ENCODE data around the gene DIAPH1. TPM values are rescaled to one million over a fixed set of nuclear protein-coding genes. Genes with fewer than 3 reads are reported as not detected.

Gene DIAPH1
- total RNA-seq, 1 experiment from 2014 or later: 117 TPM

- no peak overlapping the region for H3K4ac ChIP-seq (ENCODE audit: low read depth, low read length)
Observed at GRCh38 chr5:141508440-141508797, 110.4 kb downstream of the DIAPH1 start.

More at GRCh38 chr5:141508440-141508797, 110.4 kb downstream of the DIAPH1 start:
- Histone ChIP-seq H3K23ac (ENCODE audit: insufficient read length, low read depth, low read length) (no peak overlapping the region), H4K8ac (replicated peaks; ENCODE audit: insufficient read length, low read depth, low read length) (no peak overlapping the region), H4K20me1 (ENCODE audit: control insufficient read depth, insufficient read depth, insufficient read length) (no peaks in the 10 kb centered on the region), H2AK5ac (ENCODE audit: insufficient read length, low read length) (no peak overlapping the region), H3K9me3 (ENCODE audit: control insufficient read depth, low read depth, low read length) (no peaks in the 10 kb centered on the region), H2AFZ (ENCODE audit: low read length) (no peak overlapping the region), H3T11ph (ENCODE audit: low read length) (no peak overlapping the region), H3K79me2 (ENCODE audit: insufficient read depth, low read length) (no peaks in the 10 kb centered on the region), H2BK120ac (ENCODE audit: low read depth, low read length, poor library complexity, severe bottlenecking) (no peak overlapping the region), H3K23me2 (ENCODE audit: insufficient read length, low read depth, low read length, poor library complexity, severe bottlenecking) (peaks cover 8% of the 10 kb centered on the region), H3K4me1 (ENCODE audit: insufficient read depth, low read length) (peaks cover 4% of the 10 kb centered on the region; the same call in 1 of the 2 replicates), H2BK15ac (ENCODE audit: low read depth, low read length) (no peak overlapping the region), H3K14ac (ENCODE audit: insufficient read depth, low read length) (no peak overlapping the region), H2BK20ac (ENCODE audit: low read depth, low read length, poor library complexity, severe bottlenecking) (no peak overlapping the region), H4K5ac (ENCODE audit: insufficient read length, low read depth, low read length) (no peak overlapping the region), H2BK12ac (ENCODE audit: insufficient read length, low read depth, low read length) (no peak overlapping the region), H3K18ac (ENCODE audit: insufficient read length, low read depth, low read length) (no peak overlapping the region), H3K27me3 (ENCODE audit: insufficient read depth, low read length) (no peaks in the 10 kb centered on the region), H3K9ac (ENCODE audit: extremely low read depth, insufficient read length, low read length) (no peak overlapping the region), H3K27ac (ENCODE audit: insufficient read length, low read depth, low read length) (no peak overlapping the region), H3K4me2 (ENCODE audit: insufficient read depth, insufficient read length, low read length) (peak overlapping the region; percentile 12), H3K56ac (ENCODE audit: insufficient read length, low read depth, low read length) (no peak overlapping the region), H4K91ac (ENCODE audit: insufficient read length, low read depth, low read length) (no peak overlapping the region), H3K79me1 (ENCODE audit: insufficient read depth, low read depth, low read length, poor library complexity, severe bottlenecking) (no peaks in the 10 kb centered on the region), H2BK5ac (ENCODE audit: insufficient read length, low read length) (no peak overlapping the region)
- no peak for TF ChIP-seq CTCF (conservative IDR thresholded peaks at IDR 0.05)
- peak overlapping the region in 2 of 3 experiments; percentile 88 to 99; a peak in 2 of 7 replicates for H3K27ac Mint-ChIP-seq
- no CpG with 5 or more reads among the region's 9 CpGs for WGBS (ENCODE audit: extremely low coverage, insufficient read length, low lambda C conversion rate)
- peaks cover 3% of the 10 kb centered on the region; the same call in 1 of the 2 replicates for H3K27me3 Mint-ChIP-seq (ENCODE audit: low read depth)
- H3K4me3 Mint-ChIP-seq: peak overlapping the region; percentile 55 to 79; a peak in 2 of 5 replicates
- peaks cover 30 to 36% of the 10 kb centered on the region in 2 experiments for H3K4me1 Mint-ChIP-seq
- no peak for DNase-seq
- peaks cover 8 to 19% (median 9%) of the 10 kb centered on the region in 3 experiments for H3K36me3 Mint-ChIP-seq (ENCODE audit: insufficient read depth in 1 of 3, low read depth in 3 of 3)
- no peaks in the 10 kb centered on the region for H3K9me3 Mint-ChIP-seq

All from H9 (cell line).